Epidermal melanocyte (primary cell): ENCODE results near the gene ABCC11.

ENCODE experiments used
- DNase-seq: peaks from one replicate; pipeline ENCODE4 v3.0.0; 2011; ENCODE audit warnings: low spot score; ENCODE audit not compliant: insufficient read length

Gene ABCC11

GRCh38 chr16:48133455-48134211, 113.7 kb downstream of the ABCC11 start:
- no peak for DNase-seq

DNA sequence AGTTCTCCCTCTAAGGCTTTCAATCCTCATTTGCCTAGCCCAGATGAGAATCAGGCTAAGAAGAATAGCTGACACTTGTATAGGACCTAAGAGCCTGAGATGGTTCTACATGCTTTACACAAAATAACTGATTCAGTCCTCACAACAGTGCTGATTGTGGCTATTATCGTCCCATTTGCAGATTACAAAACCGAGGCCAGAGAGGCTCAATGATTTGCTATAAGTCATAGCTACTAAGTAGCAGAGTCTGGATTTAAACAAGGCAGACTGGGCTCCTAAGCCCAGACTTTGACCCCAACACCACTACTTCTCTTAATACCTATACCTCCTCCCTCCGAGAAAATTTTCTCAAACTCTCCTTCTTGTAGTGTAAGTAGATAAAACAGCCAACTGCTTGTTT, 114.6 kb downstream of the ABCC11 start:
- no peak for DNase-seq

DNA sequence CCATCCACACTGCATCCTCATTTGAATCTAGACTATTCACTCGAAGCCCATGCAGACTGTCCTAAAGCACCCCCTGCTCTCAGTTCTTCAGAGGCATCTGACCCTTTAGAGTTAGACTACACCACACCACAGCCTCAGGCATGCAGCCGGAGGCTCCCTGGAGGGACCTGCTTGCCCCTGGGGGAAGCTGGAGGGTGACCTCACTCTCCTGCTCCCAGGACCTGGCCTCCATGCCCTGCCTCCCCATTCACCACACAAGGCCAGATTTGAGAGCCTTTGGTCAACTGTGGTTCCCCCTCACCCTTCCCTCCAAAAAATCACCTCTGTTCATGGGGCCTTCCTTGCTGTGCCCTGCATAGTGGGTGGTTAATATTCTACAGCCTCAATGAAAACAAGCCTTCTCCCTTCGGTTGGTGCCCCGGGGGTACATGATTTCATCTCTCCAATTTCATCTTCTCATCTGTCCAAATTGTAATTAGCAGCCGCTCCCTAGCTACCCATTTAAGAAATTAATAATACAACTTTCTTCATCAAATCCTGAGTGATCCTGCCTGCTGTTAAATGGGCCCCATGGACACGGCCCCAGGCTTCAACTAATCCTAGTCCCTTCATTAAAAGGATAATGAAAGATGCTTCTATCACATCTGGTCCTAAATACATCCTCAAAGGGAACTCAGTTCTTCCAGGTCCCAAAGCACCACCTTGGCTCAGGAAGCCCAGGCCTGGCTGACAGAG, 116.0 kb downstream of the ABCC11 start:
- no peak for DNase-seq

GRCh38 chr16:48129926-48130325, 117.4 kb downstream of the ABCC11 start:
- no peak for DNase-seq

GRCh38 chr16:48128769-48129168, 118.6 kb downstream of the ABCC11 start:
- DNase-seq = no peak

DNA sequence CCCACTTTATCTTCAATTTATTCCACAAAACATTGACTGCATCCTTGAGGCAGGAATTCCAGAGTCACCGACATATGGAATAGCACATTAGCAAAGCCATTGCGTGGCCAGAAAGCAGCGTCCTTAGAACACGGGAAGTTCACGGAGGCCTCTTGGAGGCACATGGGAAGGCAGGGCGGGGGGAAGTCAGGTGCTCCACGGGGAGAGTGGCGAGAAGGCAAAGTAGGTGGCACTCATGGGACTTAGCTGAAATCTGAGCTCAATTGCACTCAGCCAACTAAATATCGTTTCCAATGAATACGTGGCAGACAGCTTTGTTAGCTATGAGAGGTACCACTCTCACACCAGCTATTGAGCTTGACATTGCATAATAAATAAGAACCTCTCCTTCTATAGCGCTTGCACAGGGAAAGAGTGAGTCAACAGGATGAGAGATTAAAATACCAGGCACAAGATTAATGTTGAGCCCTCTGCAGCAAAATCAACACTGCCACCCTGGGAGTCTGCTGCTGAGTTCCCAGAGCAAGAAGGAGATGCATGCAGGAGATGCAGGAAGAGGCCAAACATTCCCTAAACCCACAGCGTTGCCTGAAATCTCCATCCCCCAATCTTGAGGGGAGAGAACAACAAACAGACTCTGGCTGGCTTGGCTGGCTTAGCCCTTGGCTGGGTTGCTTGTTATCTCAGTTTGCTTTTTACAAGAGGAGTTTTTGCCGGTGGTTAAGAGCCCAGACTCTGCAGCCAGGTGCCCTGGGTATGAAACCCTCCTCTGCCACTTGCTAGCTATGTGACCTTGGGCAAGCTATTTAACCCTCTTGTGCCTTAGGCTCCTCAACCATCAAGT, 120.3 kb downstream of the ABCC11 start:
- DNase-seq = no peak

DNA sequence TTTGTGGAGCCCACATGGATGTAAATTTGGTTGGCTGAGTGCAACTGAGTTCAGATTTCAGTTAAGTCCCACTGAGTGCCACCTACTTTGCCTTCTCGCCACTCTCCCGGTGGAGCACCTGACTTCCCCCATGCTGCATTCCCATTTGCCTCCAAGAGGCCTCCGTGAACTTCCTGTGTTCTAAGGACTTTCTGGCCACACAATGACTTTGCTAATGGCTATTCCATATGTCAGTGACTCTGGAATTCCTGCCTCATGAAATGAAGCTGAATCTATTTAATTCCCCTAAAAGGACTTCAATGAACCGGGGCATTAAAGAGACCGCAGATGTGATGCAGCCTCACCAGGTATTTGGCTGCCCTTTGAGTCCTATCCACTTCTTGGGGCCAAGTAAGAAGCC, 121.5 kb downstream of the ABCC11 start:
- no peak for DNase-seq

DNA sequence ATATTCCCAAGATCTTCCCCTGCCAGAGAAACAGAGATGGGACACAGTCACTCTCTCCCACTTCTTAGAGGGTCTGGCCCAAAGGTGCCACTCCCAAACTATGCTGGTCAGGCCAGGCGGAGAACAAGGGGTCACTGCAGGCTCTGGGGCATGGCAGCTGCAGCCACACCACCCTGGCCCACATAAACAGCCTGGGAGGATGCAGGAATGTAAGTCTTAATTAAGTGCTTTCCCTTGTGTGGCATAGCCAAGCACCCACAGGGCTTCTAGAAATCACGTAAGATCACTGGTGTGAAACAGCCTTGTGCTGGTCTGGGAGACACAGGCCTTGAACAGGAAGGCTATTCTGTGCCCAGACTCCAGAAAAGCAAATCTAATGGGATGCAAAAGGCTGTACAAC, 123.1 kb downstream of the ABCC11 start:
- DNase-seq = no peak

DNA sequence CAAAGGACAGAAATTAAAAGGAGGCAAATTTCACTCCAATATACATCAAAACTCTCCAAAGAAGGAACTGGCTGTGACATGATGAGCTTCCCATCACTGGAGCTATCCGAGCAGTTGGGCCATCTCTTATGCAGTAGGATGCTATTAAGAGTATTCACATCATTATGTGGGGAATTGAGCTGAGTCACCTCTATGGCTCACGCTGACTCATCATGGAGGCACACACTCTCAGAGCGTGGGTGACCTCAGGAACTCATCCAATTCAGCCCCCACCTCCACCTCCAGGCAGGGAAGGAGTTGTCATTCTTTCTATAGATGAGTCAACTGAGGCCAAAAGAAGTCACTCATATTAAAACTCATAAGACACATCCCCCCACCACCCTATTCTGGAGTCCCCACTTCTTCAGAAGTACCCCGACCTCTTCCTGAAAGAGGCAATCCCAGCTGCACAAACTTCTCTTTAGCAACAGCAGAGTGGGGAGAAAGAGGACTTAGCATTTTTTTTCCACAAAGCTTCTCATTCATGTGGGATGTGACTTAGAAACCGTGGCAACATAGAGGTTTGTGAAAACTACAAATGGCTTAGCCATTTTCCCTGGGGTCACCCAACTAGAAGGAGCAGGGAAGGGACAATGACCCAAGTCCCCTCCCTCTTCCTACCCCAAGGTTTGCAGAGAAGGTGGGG, 124.1 kb downstream of the ABCC11 start:
- DNase-seq = peak; percentile 56

GRCh38 chr16:48121276-48121675, 126.1 kb downstream of the ABCC11 start:
- DNase-seq = no peak

DNA sequence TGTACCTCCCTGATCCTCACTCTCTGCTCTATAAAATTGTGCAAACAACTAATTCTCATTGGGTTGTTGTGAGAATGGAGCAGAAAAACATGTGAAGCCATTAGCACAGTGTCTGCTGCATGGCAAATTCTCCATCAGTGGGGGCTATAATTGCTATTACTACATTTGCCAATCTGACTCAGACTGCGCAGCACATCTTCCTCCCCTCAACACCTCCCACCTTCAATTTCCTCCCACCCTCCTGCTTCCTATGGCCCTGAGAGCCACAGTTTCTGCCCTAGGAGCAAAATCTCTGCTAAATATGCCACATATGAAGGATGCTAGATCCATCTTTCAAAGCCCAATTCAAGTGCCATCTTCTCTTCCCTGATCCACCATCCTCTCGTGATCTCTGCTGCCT, 128.5 kb downstream of the ABCC11 start:
- DNase-seq = no peak

DNA sequence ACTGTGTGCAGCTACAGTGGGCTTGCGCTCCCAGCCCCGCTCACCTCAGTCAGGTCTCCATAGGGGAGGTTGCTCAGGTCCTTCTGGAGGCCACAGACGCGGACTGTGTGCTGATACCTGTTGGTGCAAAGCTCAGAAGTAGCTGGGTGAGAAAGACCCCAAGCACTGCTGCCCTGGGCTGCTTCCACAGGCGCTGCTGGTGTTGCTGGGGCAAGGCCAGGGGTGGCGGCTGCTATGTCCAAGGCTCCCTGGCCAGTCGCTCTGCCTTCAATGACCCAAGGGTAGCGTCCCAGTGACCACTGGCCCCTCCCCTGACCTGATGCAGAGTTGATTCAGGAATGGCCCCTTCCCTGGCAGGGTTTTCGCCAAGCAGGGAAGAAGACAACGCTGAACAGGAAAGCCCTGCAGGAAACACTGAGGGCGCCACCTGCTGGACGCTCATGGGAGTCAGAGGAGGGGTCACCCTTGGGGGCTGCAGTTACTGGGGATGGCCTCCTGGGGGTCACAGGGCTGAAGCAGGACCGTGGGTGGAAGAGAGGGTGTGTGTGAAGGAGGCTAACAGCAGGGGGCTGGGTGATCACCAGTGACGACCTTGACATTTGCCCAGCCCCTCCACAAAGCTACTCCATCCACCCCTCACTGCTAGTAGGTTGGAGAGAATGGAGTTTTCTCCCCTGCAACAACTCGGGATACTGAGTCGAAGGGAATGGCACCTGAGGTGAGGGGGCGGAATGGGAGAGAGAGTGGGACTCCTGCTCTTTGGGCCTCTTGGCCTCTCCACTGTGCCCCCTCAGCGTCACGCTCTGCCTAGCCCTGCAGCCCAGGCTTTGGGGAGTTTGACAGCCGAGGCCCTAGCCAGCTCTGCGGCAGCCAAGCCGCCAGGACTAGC, 129.9 kb downstream of the ABCC11 start:
- DNase-seq = no peak
